Vagina (tissue), 2 donors: ENCODE measurements around the gene EPG5.

ENCODE experiments used
- POLR2AphosphoS5 ChIP-seq, 2 donors: sonication (generic); formaldehyde crosslinking; IDR thresholded peaks; one replicate each; pipeline ENCODE4 v1.9.0; 2017; ENCODE audit warnings: antibody characterized with exemption in 2 of 2, mild to moderate bottlenecking in 2 of 2, low read depth in 1 of 2; ENCODE audit not compliant: insufficient read depth in 1 of 2
- TF ChIP-seq, protein P1 (sequence below), 3 experiments: fragments of 450-650 bp in 2 of 3; fragments of 200-600 bp in 1 of 3; sonication (generic) in 1 of 3; IDR thresholded peaks; one replicate each; pipeline ENCODE4 v1.5.1; 2017 to 2019; ENCODE audit warnings: antibody characterized with exemption in 3 of 3, mild to moderate bottlenecking in 2 of 3, moderate library complexity in 2 of 3

- TF ChIP-seq, protein P1, sequence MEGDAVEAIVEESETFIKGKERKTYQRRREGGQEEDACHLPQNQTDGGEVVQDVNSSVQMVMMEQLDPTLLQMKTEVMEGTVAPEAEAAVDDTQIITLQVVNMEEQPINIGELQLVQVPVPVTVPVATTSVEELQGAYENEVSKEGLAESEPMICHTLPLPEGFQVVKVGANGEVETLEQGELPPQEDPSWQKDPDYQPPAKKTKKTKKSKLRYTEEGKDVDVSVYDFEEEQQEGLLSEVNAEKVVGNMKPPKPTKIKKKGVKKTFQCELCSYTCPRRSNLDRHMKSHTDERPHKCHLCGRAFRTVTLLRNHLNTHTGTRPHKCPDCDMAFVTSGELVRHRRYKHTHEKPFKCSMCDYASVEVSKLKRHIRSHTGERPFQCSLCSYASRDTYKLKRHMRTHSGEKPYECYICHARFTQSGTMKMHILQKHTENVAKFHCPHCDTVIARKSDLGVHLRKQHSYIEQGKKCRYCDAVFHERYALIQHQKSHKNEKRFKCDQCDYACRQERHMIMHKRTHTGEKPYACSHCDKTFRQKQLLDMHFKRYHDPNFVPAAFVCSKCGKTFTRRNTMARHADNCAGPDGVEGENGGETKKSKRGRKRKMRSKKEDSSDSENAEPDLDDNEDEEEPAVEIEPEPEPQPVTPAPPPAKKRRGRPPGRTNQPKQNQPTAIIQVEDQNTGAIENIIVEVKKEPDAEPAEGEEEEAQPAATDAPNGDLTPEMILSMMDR (IDR thresholded peaks at IDR 0.05): no peak
- TF ChIP-seq POLR2AphosphoS5 (IDR thresholded peaks at IDR 0.05; ENCODE audit: insufficient read depth in 1 of 2, low read depth in 1 of 2): no peak
Measured at GRCh38 chr18:45999536-45999935, 32.4 kb upstream of the EPG5 start.
